H9 (cell line): ENCODE results near the gene LEFTY2. TPM values are rescaled to one million over a fixed set of nuclear protein-coding genes. Genes with fewer than 3 reads are reported as not detected.
A peak's percentile ranks its signal among the peaks of the same experiment; 100 is the strongest.

Experiments used
- DNase-seq: peaks from one replicate; pipeline ENCODE4 v3.0.0-alpha.2; 2017
- H2AFZ ChIP-seq: one replicate; pipeline ENCODE4 v1.6.1; 2013; ENCODE audit warnings: mild to moderate bottlenecking, low read length, control low read depth, moderate library complexity
- H2AK5ac ChIP-seq: 2 replicates; pipeline ENCODE4 v1.6.1; 2013; ENCODE audit warnings: low read length, control low read depth, mixed read lengths; ENCODE audit not compliant: insufficient read length
- H2BK120ac ChIP-seq: one replicate; pipeline ENCODE4 v1.6.1; 2013; ENCODE audit warnings: low read depth, mild to moderate bottlenecking, low read length, control low read depth, inconsistent platforms; ENCODE audit not compliant: poor library complexity, severe bottlenecking
- H2BK12ac ChIP-seq: 2 replicates; pipeline ENCODE4 v1.6.1; 2013; ENCODE audit warnings: low read length, control low read depth, mixed read lengths, low read depth; ENCODE audit not compliant: insufficient read length
- H2BK15ac ChIP-seq: 2 replicates; pipeline ENCODE4 v1.6.1; 2013; ENCODE audit warnings: low read depth, low read length, control low read depth
- H2BK20ac ChIP-seq: one replicate; pipeline ENCODE4 v1.6.1; 2013; ENCODE audit warnings: low read depth, mild to moderate bottlenecking, low read length, control low read depth, inconsistent platforms; ENCODE audit not compliant: poor library complexity, severe bottlenecking
- H2BK5ac ChIP-seq: 2 replicates; pipeline ENCODE4 v1.6.1; 2013; ENCODE audit warnings: low read length, control low read depth, mixed read lengths; ENCODE audit not compliant: insufficient read length
- H3K14ac ChIP-seq: 2 replicates; pipeline ENCODE4 v1.6.1; 2013; ENCODE audit warnings: low read length, control low read depth; ENCODE audit not compliant: insufficient read depth
- H3K18ac ChIP-seq: 2 replicates; pipeline ENCODE4 v1.6.1; 2013; ENCODE audit warnings: low read depth, mild to moderate bottlenecking, mixed read lengths, low read length, control low read depth; ENCODE audit not compliant: insufficient read length
- H3K23ac ChIP-seq: 2 replicates; pipeline ENCODE4 v1.6.1; 2013; ENCODE audit warnings: low read length, control low read depth, mixed read lengths, low read depth; ENCODE audit not compliant: insufficient read length
- H3K23me2 ChIP-seq: 2 replicates; pipeline ENCODE4 v1.6.1; 2013; ENCODE audit warnings: low read depth, mild to moderate bottlenecking, mixed read lengths, low read length, control low read depth; ENCODE audit not compliant: insufficient read length, poor library complexity, severe bottlenecking
- H3K27ac ChIP-seq: 2 replicates; pipeline ENCODE4 v1.5.1; 2013; ENCODE audit warnings: low read length, control low read depth, mixed read lengths, low read depth; ENCODE audit not compliant: insufficient read length
- H3K27me3 ChIP-seq: 2 replicates; pipeline ENCODE4 v1.6.1; 2013; ENCODE audit warnings: low read length, control low read depth, inconsistent platforms; ENCODE audit not compliant: insufficient read depth
- H3K4ac ChIP-seq: 2 replicates; pipeline ENCODE4 v1.6.1; 2013; ENCODE audit warnings: low read depth, mild to moderate bottlenecking, control low read depth, inconsistent platforms, low read length, moderate library complexity
- H3K4me1 ChIP-seq: 2 replicates; pipeline ENCODE4 v1.6.1; 2013; ENCODE audit warnings: low read length, control low read depth, inconsistent platforms; ENCODE audit not compliant: insufficient read depth
- H3K4me2 ChIP-seq: 2 replicates; pipeline ENCODE4 v1.6.1; 2013; ENCODE audit warnings: low read length, control low read depth, mixed read lengths; ENCODE audit not compliant: insufficient read length, insufficient read depth
- H3K56ac ChIP-seq: 2 replicates; pipeline ENCODE4 v1.6.1; 2013; ENCODE audit warnings: low read depth, mild to moderate bottlenecking, mixed read lengths, low read length, control low read depth; ENCODE audit not compliant: insufficient read length
- H3K79me1 ChIP-seq: 2 replicates; pipeline ENCODE4 v1.6.1; 2013; ENCODE audit warnings: low read depth, mild to moderate bottlenecking, moderate library complexity, low read length, control low read depth, inconsistent platforms; ENCODE audit not compliant: insufficient read depth, poor library complexity, severe bottlenecking
- H3K79me2 ChIP-seq: 2 replicates; pipeline ENCODE4 v1.6.1; 2013; ENCODE audit warnings: low read length, control low read depth, inconsistent platforms; ENCODE audit not compliant: insufficient read depth
- H3K9ac ChIP-seq: 2 replicates; pipeline ENCODE4 v1.6.1; 2013; ENCODE audit warnings: low read length, control low read depth, mixed read lengths; ENCODE audit not compliant: insufficient read length; ENCODE audit errors: extremely low read depth
- H3K9me3 ChIP-seq: one replicate; pipeline ENCODE4 v1.6.1; 2013; ENCODE audit warnings: low read depth, low read length, inconsistent platforms; ENCODE audit not compliant: control insufficient read depth
- H3T11ph ChIP-seq: one replicate; pipeline ENCODE4 v1.6.1; 2013; ENCODE audit warnings: mild to moderate bottlenecking, low read length, control low read depth, inconsistent platforms
- H4K20me1 ChIP-seq: one replicate; pipeline ENCODE4 v1.6.1; 2013; ENCODE audit not compliant: control insufficient read depth, insufficient read length, insufficient read depth
- H4K5ac ChIP-seq: 2 replicates; pipeline ENCODE4 v1.6.1; 2013; ENCODE audit warnings: low read depth, mild to moderate bottlenecking, mixed read lengths, low read length, control low read depth; ENCODE audit not compliant: insufficient read length
- H4K8ac ChIP-seq: replicated peaks from 2 replicates; pipeline ENCODE4 v1.6.1; 2013; ENCODE audit warnings: low read length, control low read depth, mixed read lengths, low read depth; ENCODE audit not compliant: insufficient read length
- H4K91ac ChIP-seq: 2 replicates; pipeline ENCODE4 v1.6.1; 2013; ENCODE audit warnings: low read depth, mild to moderate bottlenecking, moderate library complexity, mixed read lengths, low read length, control low read depth; ENCODE audit not compliant: insufficient read length
- H3K27ac Mint-ChIP-seq, 3 experiments: 2 replicates in 2 of 3; 3 replicates in 1 of 3; pipeline ENCODE4 v1.8.0; 2020 to 2021; ENCODE audit warnings: mixed read lengths in 3 of 3, mild to moderate bottlenecking in 1 of 3, moderate library complexity in 1 of 3
- H3K27me3 Mint-ChIP-seq: 2 replicates; pipeline ENCODE4 v1.8.0; 2021; ENCODE audit warnings: low read depth, mild to moderate bottlenecking, moderate library complexity, mixed read lengths
- H3K36me3 Mint-ChIP-seq, 3 experiments: 2 replicates in 2 of 3; 3 replicates in 1 of 3; pipeline ENCODE4 v1.8.0; 2020 to 2021; ENCODE audit warnings: low read depth in 3 of 3, mixed read lengths in 3 of 3; ENCODE audit not compliant: insufficient read depth in 1 of 3
- H3K4me1 Mint-ChIP-seq, 2 experiments: 2 replicates each; pipeline ENCODE4 v1.8.0; 2020; ENCODE audit warnings: mixed read lengths in 2 of 2
- H3K4me3 Mint-ChIP-seq, 2 experiments: 2 replicates in 1 of 2; 3 replicates in 1 of 2; pipeline ENCODE4 v1.8.0; 2020 to 2021; ENCODE audit warnings: mild to moderate bottlenecking in 2 of 2, mixed read lengths in 2 of 2, moderate library complexity in 1 of 2
- H3K9me3 Mint-ChIP-seq, 2 experiments: 2 replicates in 1 of 2; 3 replicates in 1 of 2; pipeline ENCODE4 v1.8.0; 2020; ENCODE audit warnings: mild to moderate bottlenecking in 2 of 2, mixed read lengths in 2 of 2, moderate library complexity in 1 of 2
- WGBS: extraction: QIAGEN DNeasy Blood & Tissue Kit; methylation state at CpG from one replicate; pipeline ENCODE4 v1.1.7; 2013; ENCODE audit warnings: missing lambda C conversion rate, low lambda C conversion rate, mixed read lengths; ENCODE audit not compliant: insufficient read length; ENCODE audit errors: extremely low coverage; 5-methylcytosine and 5-hydroxymethylcytosine counted together
- total RNA-seq: library from RNA; stranded (reverse); gene quantifications from 2 replicates; pipeline ENCODE4 v1.2.1, GENCODE V29; 2021
- TF ChIP-seq, protein P1 (sequence below): fragments of 200-600 bp; sonication (generic); conservative IDR thresholded peaks from 3 replicates; pipeline ENCODE4 v1.8.0; 2021; ENCODE audit warnings: antibody characterized with exemption, mild to moderate bottlenecking

LEFTY2 gene
- total RNA-seq, 1 experiment from 2014 or later = 16.3 TPM

GRCh38 chr1:225944387-225944786 lies 3.4 kb upstream of the LEFTY2 start:
- H3K56ac ChIP-seq = no peak overlapping the region
- peak overlapping the region in 1 of 3 experiments; percentile 60; a peak in 1 of 7 replicates for H3K27ac Mint-ChIP-seq
- no peaks in the 10 kb centered on the region for H3K23me2 ChIP-seq
- no peak overlapping the region for H2BK5ac ChIP-seq
- H4K91ac ChIP-seq = peak overlapping the region; percentile 32
- H2AK5ac ChIP-seq = no peak overlapping the region
- no peak overlapping the region for H4K8ac ChIP-seq
- DNase-seq = no peak
- no peaks in the 10 kb centered on the region; the same call in 1 of the 2 replicates for H3K27me3 ChIP-seq
- no peak overlapping the region for H3K4me2 ChIP-seq
- H3K23ac ChIP-seq = no peak overlapping the region
- no peak overlapping the region for H2BK120ac ChIP-seq
- H4K20me1 ChIP-seq = no peaks in the 10 kb centered on the region
- H4K5ac ChIP-seq = no peak overlapping the region
- no peaks in the 10 kb centered on the region; a peak in 2 of 5 replicates for H3K9me3 Mint-ChIP-seq
- no peak overlapping the region for H3K14ac ChIP-seq
- no peak overlapping the region for H2BK20ac ChIP-seq
- H3K18ac ChIP-seq = no peak overlapping the region
- TF ChIP-seq, protein P1, sequence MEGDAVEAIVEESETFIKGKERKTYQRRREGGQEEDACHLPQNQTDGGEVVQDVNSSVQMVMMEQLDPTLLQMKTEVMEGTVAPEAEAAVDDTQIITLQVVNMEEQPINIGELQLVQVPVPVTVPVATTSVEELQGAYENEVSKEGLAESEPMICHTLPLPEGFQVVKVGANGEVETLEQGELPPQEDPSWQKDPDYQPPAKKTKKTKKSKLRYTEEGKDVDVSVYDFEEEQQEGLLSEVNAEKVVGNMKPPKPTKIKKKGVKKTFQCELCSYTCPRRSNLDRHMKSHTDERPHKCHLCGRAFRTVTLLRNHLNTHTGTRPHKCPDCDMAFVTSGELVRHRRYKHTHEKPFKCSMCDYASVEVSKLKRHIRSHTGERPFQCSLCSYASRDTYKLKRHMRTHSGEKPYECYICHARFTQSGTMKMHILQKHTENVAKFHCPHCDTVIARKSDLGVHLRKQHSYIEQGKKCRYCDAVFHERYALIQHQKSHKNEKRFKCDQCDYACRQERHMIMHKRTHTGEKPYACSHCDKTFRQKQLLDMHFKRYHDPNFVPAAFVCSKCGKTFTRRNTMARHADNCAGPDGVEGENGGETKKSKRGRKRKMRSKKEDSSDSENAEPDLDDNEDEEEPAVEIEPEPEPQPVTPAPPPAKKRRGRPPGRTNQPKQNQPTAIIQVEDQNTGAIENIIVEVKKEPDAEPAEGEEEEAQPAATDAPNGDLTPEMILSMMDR = no peak
- no peaks in the 10 kb centered on the region for H3K9me3 ChIP-seq
- H3K79me1 ChIP-seq = no peaks in the 10 kb centered on the region
- no peak overlapping the region for H2BK12ac ChIP-seq
- no peak overlapping the region for H2BK15ac ChIP-seq
- H2AFZ ChIP-seq = no peak overlapping the region
- H3K4me1 ChIP-seq = peaks cover 28% of the 10 kb centered on the region; the same call in 1 of the 2 replicates
- no peaks in the 10 kb centered on the region for H3K36me3 Mint-ChIP-seq
- H3K9ac ChIP-seq = no peak overlapping the region
- H3K27ac ChIP-seq = no peak overlapping the region
- H3T11ph ChIP-seq = no peak overlapping the region
- H3K4me1 Mint-ChIP-seq = peaks cover 58 to 67% of the 10 kb centered on the region in 2 experiments
- no peak overlapping the region for H3K4me3 Mint-ChIP-seq
- H3K27me3 Mint-ChIP-seq = peaks cover 10% of the 10 kb centered on the region
- no peak overlapping the region for H3K4ac ChIP-seq
- no peaks in the 10 kb centered on the region for H3K79me2 ChIP-seq
- WGBS = no CpG with 5 or more reads among the region's 2 CpGs
